Naive thymus-derived CD4-positive, alpha-beta T cell (primary cell): Measurements from ENCODE around the gene MYO1H. TPM values are rescaled to one million over a fixed set of nuclear protein-coding genes. Genes with fewer than 3 reads are reported as not detected.
"Not testable (repeated sequence)": the region's sequence is repeated elsewhere in the genome, so short reads cannot be mapped to it uniquely, and the experiment has no call there.

Experiments
- ATAC-seq: fragments of 150-1000 bp; cut with Tn5 transposase; 2 replicates; pipeline ENCODE4 v1.10.0; 2021; ENCODE audit warnings: mild to moderate bottlenecking, moderate library complexity
- CTCF ChIA-PET: fragments of 350-600 bp; sonication (Branson Sonifier 250); formaldehyde crosslinking; loops from one replicate; lab custom pipeline; 2021; ENCODE audit warnings: antibody characterized with exemption; lab: Charles Lee
- POLR2A ChIA-PET: fragments of 350-600 bp; sonication (Branson Sonifier 250); formaldehyde crosslinking; loops from one replicate; lab custom pipeline; 2021; ENCODE audit warnings: antibody characterized with exemption, inconsistent platforms; lab: Charles Lee
- DNase-seq, 9 donors: peaks; one replicate each; pipeline versions ENCODE4 v3.0.0 to v3.0.0-alpha.2; 2020 to 2022; ENCODE audit warnings: mixed read lengths in 1 of 9
- H3K27ac ChIP-seq: one replicate; pipeline ENCODE4 v1.7.0; 2013; ENCODE audit warnings: mild to moderate bottlenecking, low read depth, low read length, moderate library complexity
- H3K27me3 ChIP-seq, 2 donors: one replicate each; pipeline ENCODE4 v1.7.0; 2013; ENCODE audit warnings: low read length in 2 of 2, mild to moderate bottlenecking in 2 of 2, moderate library complexity in 2 of 2; ENCODE audit not compliant: control insufficient read depth in 2 of 2, insufficient read depth in 2 of 2
- H3K36me3 ChIP-seq, 3 experiments: 1 replicate in 2 of 3; 2 replicates in 1 of 3; pipeline ENCODE4 v1.7.0; 2013; ENCODE audit warnings: low read length in 3 of 3, mild to moderate bottlenecking in 3 of 3, moderate library complexity in 1 of 3; ENCODE audit not compliant: insufficient read depth in 3 of 3, control insufficient read depth in 2 of 3
- H3K4me1 ChIP-seq, 2 donors: one replicate each; pipeline ENCODE4 v1.7.0; 2013; ENCODE audit warnings: low read length in 2 of 2, mild to moderate bottlenecking in 2 of 2, moderate library complexity in 1 of 2; ENCODE audit not compliant: control insufficient read depth in 2 of 2, insufficient read depth in 2 of 2
- H3K4me3 ChIP-seq: 2 replicates; pipeline ENCODE4 v1.7.0; 2013; ENCODE audit warnings: mild to moderate bottlenecking, low read length
- H3K9me3 ChIP-seq, 3 experiments: 1 replicate in 2 of 3; 2 replicates in 1 of 3; pipeline ENCODE4 v1.7.0; 2013; ENCODE audit warnings: low read length in 3 of 3; ENCODE audit not compliant: control insufficient read depth in 2 of 3
- H3K27ac Mint-ChIP-seq, 9 donors: one replicate each; pipeline ENCODE4 v1.8.0; 2020 to 2022; ENCODE audit warnings: mixed read lengths in 9 of 9, mild to moderate bottlenecking in 8 of 9, moderate library complexity in 5 of 9, inconsistent platforms in 2 of 9
- H3K27me3 Mint-ChIP-seq, 5 donors: one replicate each; pipeline ENCODE4 v1.8.0; 2021 to 2022; ENCODE audit warnings: mixed read lengths in 5 of 5, mild to moderate bottlenecking in 1 of 5
- H3K36me3 Mint-ChIP-seq, 5 donors: one replicate each; pipeline ENCODE4 v1.8.0; 2020 to 2022; ENCODE audit warnings: mixed read lengths in 5 of 5, mild to moderate bottlenecking in 3 of 5, inconsistent platforms in 1 of 5
- H3K4me1 Mint-ChIP-seq, 7 donors: one replicate each; pipeline ENCODE4 v1.8.0; 2020 to 2022; ENCODE audit warnings: mixed read lengths in 7 of 7, mild to moderate bottlenecking in 3 of 7, inconsistent platforms in 1 of 7
- H3K4me3 Mint-ChIP-seq, 10 donors: one replicate each; pipeline ENCODE4 v1.8.0; 2020 to 2022; ENCODE audit warnings: mild to moderate bottlenecking in 10 of 10, mixed read lengths in 10 of 10, moderate library complexity in 6 of 10, inconsistent platforms in 2 of 10
- H3K9me3 Mint-ChIP-seq, 11 donors: one replicate each; pipeline ENCODE4 v1.8.0; 2020 to 2022; ENCODE audit warnings: mixed read lengths in 11 of 11, mild to moderate bottlenecking in 4 of 11, inconsistent platforms in 1 of 11, moderate library complexity in 1 of 11
- intact Hi-C, 2 donors: fragments of 100-400 bp; cut with micrococcal nuclease; formaldehyde crosslinking; loops; one replicate each; pipeline ENCODE4 v1.15.1; 2023
- polyA plus RNA-seq, 2 donors: library from polyadenylated mRNA; unstranded; fragments of 300-500 nt; fragmentation: Illumina TruSeq; gene quantifications; one replicate each; pipeline ENCODE4 v1.2.3, GENCODE V29; 2021
- total RNA-seq, 6 experiments: library from RNA in 5 of 6; stranded (reverse) in 5 of 6; gene quantifications; 1 replicate in 5 of 6; 2 replicates in 1 of 6; pipeline ENCODE4 v1.2.3 and lab custom pipeline; 2021 to 2026

The MYO1H gene
- total and polyA plus RNA-seq, 7 experiments from 2014 or later: 0.49 TPM; not detected in 6

DNA sequence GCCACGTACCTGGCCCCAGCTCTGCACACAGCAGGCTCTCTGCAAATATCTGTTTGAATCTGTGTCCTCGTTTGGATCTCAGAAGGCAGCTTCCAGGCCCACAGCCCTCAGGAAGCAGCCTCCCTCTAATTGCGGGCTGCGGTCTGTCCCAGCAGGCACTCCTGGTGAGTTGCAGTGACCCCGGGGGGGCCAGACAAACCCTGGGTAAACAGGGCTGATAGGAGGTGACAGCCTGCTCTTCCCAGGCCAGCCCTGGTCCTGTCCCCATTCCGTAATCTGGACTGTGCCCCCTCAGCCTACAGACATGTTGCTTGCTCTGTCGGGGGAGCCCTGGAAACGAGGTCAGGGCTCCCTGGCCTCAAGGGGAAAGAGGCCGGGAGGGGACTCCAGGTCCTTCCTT is 40.6 kb upstream of the MYO1H start:
- H3K36me3 ChIP-seq: no peaks in the 10 kb centered on the region
- H3K4me3 Mint-ChIP-seq: no peak overlapping the region
- peaks cover 9 to 18% (median 11%) of the 10 kb centered on the region in 7 donors for H3K4me1 Mint-ChIP-seq
- H3K27me3 Mint-ChIP-seq: peaks cover 65 to 72% (median 69%) of the 10 kb centered on the region in 5 donors
- H3K4me1 ChIP-seq: no peaks in the 10 kb centered on the region
- peaks cover 0 to 5% of the 10 kb centered on the region in 2 donors for H3K27me3 ChIP-seq
- no peaks in the 10 kb centered on the region for H3K9me3 Mint-ChIP-seq
- H3K9me3 ChIP-seq: no peaks in the 10 kb centered on the region
- H3K27ac ChIP-seq: no peak overlapping the region
- ChIA-PET POLR2A (no interaction called here), CTCF (no interaction called here)
- no peak overlapping the region for H3K4me3 ChIP-seq
- ATAC-seq (no peak), DNase-seq (no peak)
- intact Hi-C loops: no loop called here
- peaks cover 0 to 6% (median 0%) of the 10 kb centered on the region in 5 donors for H3K36me3 Mint-ChIP-seq
- H3K27ac Mint-ChIP-seq: no peak overlapping the region

DNA sequence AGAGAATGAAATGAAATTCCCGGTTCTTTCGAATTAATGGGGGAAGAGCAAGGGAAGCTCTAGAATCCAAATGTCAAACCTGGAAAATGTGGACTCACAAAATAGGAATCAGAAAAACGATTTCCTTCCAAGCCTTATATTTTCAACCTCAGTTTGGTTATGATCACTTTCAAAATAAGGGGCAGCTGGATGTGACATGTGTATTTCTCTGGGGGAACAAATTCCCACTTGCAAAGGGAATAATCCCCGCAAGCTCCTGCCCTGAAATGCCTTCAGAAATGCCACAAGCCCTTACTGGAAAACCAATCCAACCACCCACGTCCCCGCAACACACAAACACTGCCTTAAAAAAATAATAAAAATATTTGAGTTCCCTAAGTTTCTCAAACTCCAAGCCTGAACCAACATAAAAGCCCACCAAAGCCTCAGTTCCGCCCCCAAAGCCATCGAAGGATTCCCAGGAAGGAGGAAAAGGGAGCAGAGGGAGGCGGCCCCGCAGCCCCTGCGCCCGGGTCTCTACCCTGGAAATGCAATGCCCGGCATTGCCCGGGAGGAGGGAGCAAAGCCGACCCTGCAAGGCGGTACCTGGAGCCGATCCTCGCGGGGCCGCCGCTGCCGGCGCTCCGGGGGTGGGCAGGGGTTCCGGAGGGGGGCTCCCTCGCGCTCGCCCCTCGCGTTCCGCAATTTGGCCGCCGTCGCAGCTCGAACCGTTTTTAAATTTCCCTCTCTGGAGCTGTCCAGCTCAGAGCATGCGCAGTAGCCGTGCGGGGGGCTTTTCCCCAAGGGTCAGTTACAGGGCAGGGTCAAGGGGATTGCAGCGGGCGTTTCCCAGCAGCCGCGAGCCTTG is 38.9 kb upstream of the MYO1H start, which contains the start of gene FOXN4:
TSS of gene FOXN4 (minus strand) at position 751 of the 847 bp plus-strand sequence. CDS start 963 bp downstream, outside the sequence.
- H3K4me3 ChIP-seq: peak within 1 kb of the TSS; percentile 20
- no peak for DNase-seq
- no peaks in the 10 kb centered on the region for H3K4me1 ChIP-seq
- no peaks in the 10 kb centered on the region for H3K36me3 ChIP-seq
- Mint-ChIP-seq H3K9me3 (no peaks in the 10 kb centered on the region), H3K4me3 (peak within 1 kb of the TSS; percentile 38 to 94 (median 83)), H3K27ac (no peak within 1 kb of the TSS), H3K36me3 (peaks cover 0 to 6% (median 0%) of the 10 kb centered on the region in 5 donors), H3K27me3 (peaks cover 58 to 75% (median 67%) of the 10 kb centered on the region in 5 donors), H3K4me1 (peaks cover 9 to 18% (median 11%) of the 10 kb centered on the region in 7 donors)
- CTCF ChIA-PET: no interaction called here
- H3K27ac ChIP-seq: no peak within 1 kb of the TSS
- peaks cover 0 to 5% of the 10 kb centered on the region in 2 donors for H3K27me3 ChIP-seq
- intact Hi-C loops: no loop called here
- no peak for ATAC-seq
- POLR2A ChIA-PET: no interaction called here
- no peaks in the 10 kb centered on the region for H3K9me3 ChIP-seq

DNA sequence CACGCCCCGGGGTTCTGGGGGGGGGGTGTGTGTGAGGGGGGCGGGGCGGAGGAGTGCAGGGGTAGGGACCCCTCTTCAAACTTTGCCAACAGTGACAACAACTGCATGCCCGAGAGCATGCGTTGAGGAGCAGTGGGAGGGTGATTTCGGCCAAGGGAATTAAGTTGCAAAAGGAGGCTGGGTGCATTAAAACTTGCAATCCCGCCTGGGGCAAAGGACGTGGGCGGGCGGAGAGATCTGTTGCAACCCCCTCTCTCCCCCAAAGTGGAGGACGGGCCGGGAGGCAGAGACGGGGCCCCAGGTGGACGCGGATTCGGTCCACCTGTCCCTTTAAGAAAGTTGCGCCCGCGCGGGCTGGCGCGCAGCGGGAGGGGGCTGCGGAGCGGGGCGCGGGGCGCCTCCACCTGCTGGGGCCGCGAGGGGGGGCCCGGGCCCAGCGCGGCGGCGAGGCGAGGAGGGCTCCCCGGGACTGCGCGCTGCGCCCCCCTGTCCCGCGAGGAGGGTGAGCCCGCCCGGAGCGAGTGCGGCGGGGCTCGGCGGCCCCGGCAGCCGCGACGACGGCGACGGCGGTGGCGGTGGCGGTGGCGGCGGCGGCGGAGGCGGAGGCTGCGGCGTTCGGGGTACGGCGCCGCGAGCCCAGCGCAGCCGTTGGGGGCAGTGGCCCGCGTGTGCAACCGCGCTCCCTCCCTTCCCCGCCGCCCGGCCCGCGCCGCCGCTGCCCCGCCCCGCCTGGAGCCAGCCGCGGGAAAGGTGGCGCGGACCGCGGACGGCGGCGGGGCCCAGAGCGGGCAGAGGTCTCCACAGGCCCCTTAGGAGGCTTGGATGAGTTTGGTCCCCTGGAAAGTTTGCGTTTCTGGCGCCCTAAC is 38.1 kb upstream of the MYO1H start:
- Mint-ChIP-seq H3K9me3 (no peaks in the 10 kb centered on the region), H3K4me3 (peak overlapping the region; percentile 38 to 94 (median 83)), H3K27me3 (peaks cover 56 to 81% (median 70%) of the 10 kb centered on the region in 5 donors), H3K27ac (no peak overlapping the region), H3K36me3 (peaks cover 0 to 6% (median 0%) of the 10 kb centered on the region in 5 donors), H3K4me1 (peaks cover 9 to 18% (median 11%) of the 10 kb centered on the region in 7 donors)
- Histone ChIP-seq H3K9me3 (no peaks in the 10 kb centered on the region), H3K27me3 (peaks cover 4 to 5% of the 10 kb centered on the region in 2 donors), H3K4me1 (no peaks in the 10 kb centered on the region), H3K4me3 (peak overlapping the region; percentile 20), H3K27ac (no peak overlapping the region), H3K36me3 (no peaks in the 10 kb centered on the region)
- intact Hi-C loops: no loop called here
- ChIA-PET CTCF (no interaction called here), POLR2A (no interaction called here)
- DNase-seq (no peak), ATAC-seq (peak; percentile 41)

DNA sequence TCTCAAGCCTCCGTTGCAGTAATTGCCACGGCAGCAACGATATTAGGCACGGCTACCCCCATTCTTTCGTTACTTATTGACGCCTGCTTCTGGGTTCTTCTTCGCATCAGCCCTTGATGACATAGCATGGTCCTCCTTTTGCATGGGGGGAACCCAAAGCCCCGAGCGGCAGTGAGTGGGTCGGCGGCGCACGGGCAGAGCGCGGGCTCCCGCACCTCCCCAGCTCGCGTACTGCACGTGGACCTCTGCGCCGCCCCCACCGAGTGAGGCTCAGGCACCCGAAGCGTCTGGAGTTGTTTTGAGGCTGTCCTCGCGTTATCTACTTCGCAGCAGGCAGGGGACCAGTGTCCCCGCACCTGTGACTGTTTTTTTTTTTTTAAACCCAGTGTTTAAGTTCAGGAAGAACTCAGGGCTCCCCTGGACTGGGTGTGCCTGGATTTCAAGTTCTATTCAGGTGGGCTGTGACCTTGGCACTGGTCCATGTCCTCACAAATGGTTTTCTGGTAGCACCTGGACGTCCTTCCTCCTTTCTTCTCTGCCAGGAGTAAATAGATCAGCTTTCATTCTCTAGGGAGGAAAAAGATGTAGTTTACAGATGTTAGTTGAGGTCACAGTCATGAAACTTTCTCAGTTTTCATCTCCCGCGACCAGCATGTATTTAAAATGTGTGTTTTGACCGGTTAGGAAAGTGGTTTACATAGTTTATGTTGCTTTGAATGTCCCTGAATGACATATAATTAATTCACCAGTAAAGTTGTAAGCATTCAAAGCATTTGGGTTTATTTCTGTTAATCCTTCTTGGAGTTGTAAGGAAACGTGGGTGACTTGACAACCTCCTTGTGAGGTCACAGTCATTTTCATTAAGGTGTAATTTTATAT is 37.2 kb upstream of the MYO1H start:
- ATAC-seq (peak; percentile 32), DNase-seq (no peak)
- Mint-ChIP-seq H3K4me3 (peak overlapping the region; percentile 59 to 94 (median 78)), H3K27ac (no peak overlapping the region), H3K36me3 (peaks cover 0 to 6% (median 0%) of the 10 kb centered on the region in 5 donors), H3K9me3 (peaks cover 0 to 2% (median 0%) of the 10 kb centered on the region in 11 donors), H3K4me1 (peaks cover 9 to 18% (median 11%) of the 10 kb centered on the region in 7 donors), H3K27me3 (peaks cover 51 to 86% (median 73%) of the 10 kb centered on the region in 5 donors)
- Histone ChIP-seq H3K27ac (no peak overlapping the region), H3K4me3 (peak overlapping the region; percentile 20), H3K27me3 (peaks cover 4 to 5% of the 10 kb centered on the region in 2 donors), H3K36me3 (no peaks in the 10 kb centered on the region), H3K9me3 (no peaks in the 10 kb centered on the region), H3K4me1 (no peaks in the 10 kb centered on the region)
- intact Hi-C loops: no loop called here
- ChIA-PET POLR2A (no interaction called here), CTCF (no interaction called here)

DNA sequence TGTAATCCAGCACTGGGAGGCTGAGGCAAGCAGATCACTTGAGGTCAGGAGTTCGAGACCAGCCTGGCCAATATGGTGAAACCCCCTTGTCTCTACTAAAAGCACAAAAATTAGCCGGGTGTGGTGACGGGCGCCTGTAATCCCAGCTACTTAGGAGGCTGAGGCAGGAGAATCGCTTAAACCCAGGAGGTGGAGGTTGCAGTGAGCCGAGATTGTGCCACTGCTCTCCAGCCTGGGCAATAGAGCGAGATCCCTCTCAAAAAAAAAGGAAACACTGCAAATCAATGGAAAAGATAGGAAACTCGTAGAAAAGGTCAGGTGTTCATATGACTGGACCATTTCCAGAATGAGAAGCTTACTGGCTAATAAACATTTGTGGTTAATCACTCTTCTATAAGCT is 26.4 kb upstream of the MYO1H start:
- H3K27ac Mint-ChIP-seq, H3K4me1 ChIP-seq, H3K4me3 Mint-ChIP-seq, H3K4me1 Mint-ChIP-seq, H3K27me3 ChIP-seq, H3K9me3 Mint-ChIP-seq, ATAC-seq, H3K36me3 Mint-ChIP-seq, POLR2A ChIA-PET, H3K4me3 ChIP-seq, intact Hi-C loops, H3K36me3 ChIP-seq, CTCF ChIA-PET, H3K27ac ChIP-seq, DNase-seq, H3K9me3 ChIP-seq: not testable (repeated sequence)
- peaks cover 10 to 37% (median 31%) of the 10 kb centered on the region in 5 donors for H3K27me3 Mint-ChIP-seq

DNA sequence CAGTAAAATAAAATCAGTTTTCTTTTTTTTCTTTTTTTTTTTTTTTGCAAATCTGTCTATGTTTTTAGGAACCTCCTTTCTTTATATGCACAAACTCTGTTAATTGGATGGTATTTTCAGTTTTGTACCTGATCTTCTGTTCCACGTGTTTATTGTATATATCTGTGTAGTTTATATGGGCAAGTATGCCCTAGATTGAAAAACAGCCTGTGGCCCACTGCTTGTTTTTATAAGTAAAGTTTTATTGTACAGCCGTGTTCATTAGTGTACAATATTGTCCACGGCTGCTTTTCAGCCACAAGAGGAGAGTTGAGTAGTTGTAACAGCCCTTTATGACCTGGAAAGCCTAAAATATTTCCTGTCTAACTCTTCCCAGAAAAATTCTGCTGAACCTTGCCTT is 18.7 kb upstream of the MYO1H start:
- CTCF ChIA-PET: interaction anchor here (0.5 kb wide), 1 partner anchor 49 kb away, joined by 3 read pairs; no protein-coding TSS in a partner anchor
- H3K9me3 Mint-ChIP-seq: no peaks in the 10 kb centered on the region
- H3K4me1 Mint-ChIP-seq: no peaks in the 10 kb centered on the region
- ATAC-seq (no peak), DNase-seq (no peak)
- POLR2A ChIA-PET: no interaction called here
- no peaks in the 10 kb centered on the region for H3K36me3 Mint-ChIP-seq
- no peak overlapping the region for H3K27ac Mint-ChIP-seq
- peaks cover 0 to 28% (median 5%) of the 10 kb centered on the region in 5 donors for H3K27me3 Mint-ChIP-seq
- intact Hi-C loops: no loop called here
- no peaks in the 10 kb centered on the region for H3K36me3 ChIP-seq
- H3K4me1 ChIP-seq: no peaks in the 10 kb centered on the region
- no peak overlapping the region for H3K4me3 Mint-ChIP-seq
- no peaks in the 10 kb centered on the region for H3K9me3 ChIP-seq
- H3K4me3 ChIP-seq: no peak overlapping the region
- no peaks in the 10 kb centered on the region for H3K27me3 ChIP-seq
- H3K27ac ChIP-seq: no peak overlapping the region
